Kidney capillary endothelial cell (primary cell): Measurements from ENCODE around the gene SEC14L3.

Source experiments
- DNase-seq: peaks from one replicate; pipeline ENCODE4 v3.0.0-alpha.2; 2018; ENCODE audit warnings: low spot score

Gene SEC14L3

DNA sequence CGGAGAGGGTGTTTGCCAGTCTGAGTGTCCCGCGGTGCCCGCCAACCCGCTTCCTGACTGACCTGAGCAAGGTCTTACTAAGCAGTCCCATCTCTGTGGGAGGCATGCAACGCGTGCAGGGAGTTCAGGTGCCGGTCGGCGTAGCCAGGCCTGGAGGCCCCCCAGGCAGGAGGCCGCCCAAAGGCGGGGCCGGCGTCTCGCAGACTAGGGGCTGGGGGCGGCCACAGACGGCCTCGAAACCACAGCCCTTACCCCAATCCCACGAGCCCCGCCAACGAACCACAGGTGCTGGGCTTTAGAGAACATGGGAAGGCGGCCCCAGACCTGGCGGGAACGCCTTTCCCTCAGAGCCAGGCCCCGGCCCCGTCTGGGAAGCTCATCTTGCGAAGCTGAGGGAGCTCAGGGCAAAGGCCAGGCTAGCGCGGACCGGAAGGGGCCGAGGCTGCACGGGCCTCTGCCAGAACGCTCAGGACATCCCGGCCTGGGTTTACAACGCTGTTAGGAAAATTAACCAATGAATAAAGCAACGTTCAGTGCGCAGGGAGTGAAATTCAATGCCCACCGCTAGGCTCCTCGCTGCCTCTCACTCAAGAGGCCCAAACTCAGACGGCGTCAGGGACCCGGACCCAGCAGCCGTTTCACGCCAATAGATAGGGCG, 48.4 kb downstream of the SEC14L3 start:
- no peak for DNase-seq

DNA sequence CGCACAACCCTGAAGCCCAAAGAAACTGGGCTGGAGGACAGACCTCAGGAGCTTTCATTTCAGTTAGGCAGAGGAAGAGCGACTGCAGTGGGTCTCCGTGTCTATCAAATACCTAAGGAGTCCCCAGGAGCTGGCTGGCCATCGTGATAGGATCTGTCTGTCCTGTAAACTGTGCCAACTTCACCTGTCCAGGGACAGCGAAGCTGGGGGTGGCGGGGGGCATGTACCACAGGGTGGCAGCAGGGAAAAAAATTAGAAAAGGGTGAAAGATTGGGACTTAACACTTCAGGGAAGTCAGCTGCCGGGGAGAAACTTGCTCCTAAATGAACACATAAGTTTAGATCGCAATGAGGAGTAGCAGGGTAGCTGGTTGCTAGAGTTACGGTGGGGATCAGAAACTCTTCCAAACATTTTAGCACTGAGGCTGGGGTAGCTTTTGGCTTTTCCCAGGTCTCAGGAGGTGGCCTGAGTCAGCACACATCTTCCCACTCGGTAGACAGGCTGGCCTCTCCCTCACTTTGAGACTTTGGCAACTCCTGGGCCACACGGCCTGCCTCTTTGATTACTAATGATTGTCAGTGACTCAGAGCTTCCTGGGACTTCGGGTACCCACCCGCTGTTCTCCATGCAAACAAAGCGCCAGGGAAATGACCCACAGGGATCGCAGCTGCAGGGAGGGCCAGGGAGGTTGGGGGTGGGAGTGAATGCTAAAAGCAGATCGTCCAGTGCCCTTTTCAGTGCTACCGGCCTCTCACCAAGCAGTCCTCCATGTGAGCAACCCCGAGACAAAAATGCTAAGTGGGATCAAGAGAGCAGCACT, 49.1 kb downstream of the SEC14L3 start:
- peak; percentile 75 for DNase-seq

DNA sequence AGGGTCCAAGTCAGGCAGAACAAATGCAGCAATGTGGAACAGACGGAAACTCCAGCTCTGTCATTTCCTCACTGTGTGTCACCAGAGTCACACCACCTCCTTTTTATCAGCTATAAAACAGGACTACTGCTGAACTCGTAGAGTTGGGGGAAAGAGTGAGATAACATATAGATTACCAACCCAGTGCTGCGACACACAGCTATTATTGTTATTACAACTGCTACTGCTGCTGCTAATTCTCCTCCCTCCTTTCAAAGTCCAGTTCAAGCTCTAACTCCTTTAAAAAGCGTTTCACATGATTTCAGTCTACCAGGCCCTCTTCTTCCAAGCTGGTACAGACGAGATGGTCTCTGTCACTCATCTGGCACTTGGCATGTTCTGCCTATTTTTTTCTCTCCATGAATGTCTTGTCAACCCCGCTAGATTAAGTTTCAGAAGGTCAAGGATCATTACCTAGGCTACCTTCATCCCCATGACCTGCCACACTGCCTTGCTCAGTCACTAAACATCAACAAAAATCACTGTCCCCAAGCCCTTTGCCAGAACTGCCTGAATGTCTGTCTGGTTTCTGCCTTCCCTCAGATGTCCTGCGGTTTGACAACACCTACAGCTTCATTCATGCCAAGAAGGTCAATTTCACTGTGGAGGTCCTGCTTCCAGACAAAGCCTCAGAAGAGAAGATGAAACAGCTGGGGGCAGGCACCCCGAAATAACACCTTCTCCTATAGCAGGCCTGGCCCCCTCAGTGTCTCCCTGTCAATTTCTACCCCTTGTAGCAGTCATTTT, 49.9 kb downstream of the SEC14L3 start:
- peak; percentile 68 for DNase-seq

DNA sequence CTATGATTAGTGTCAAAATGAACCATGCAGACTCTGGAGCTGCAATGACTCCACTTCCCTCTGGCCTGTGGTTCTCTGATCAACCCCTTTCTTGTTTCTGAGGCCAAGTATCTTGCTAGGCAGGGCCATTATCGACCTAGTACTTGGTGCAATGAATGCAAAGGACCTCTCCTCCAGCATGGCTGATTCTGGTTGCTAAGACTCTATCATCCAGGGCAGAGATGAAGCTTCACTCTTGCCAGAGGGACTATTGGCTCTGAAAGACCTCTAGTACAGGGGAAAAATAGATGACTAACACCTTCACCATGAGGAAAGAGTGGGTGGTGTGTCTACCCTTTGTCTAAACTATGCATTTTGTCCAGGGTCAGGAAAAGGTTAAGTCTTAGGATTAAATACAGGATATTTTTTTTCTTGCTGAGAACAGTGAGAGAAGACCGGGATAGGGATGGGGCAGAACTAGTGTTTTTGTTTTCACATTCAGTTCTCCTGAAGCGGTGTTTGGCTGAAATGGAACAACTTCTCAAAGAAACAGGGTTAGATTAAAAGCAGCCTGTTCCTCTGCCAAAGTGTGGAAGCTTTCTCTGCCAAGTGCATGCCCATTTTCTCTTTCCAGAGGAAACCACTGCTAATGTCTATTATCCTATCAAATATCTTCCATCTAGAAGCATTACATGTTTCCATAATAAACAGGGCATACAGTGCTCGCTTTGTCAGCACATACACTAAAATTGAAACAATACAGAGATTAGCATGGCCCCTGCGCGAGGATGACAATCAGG, 51.3 kb downstream of the SEC14L3 start:
- DNase-seq = peak; percentile 84

DNA sequence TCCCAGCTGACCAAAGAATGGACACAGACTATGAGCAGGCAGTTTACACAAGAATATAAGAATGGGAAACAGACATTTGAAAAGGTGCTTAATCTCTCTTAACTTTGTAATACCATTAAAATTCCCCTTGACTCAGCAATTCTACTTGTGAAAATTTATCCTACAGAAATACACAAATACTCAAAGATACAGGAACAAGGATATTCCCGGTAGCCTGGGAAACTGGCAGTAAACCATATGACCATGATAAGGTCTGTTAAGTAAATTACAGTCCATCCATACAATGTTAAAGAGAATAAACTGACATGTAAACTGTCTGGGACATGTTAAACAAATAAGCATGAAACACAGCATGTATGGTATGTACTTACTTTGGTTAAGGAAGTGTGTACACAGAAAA, 55.0 kb downstream of the SEC14L3 start:
- DNase-seq = no peak

DNA sequence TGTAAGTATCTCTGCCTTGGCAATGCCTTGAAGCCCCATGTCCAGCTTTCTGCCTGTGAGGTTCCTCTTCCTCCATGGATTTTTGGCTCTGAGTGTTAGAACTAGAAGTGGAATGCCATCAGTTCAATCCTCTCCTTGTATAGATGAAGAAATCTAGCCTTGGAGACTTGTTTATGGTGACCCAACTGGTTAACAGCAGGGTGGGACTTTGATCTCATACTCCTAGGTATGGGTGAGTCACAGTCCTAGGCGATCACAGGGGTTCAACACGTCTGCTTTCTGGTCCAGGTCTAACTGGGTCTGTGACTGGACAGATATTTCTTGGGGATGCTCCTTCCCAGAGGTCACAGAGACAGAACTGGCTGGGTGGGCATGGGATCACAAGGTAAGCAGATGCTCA, 55.4 kb downstream of the SEC14L3 start:
- no peak for DNase-seq

DNA sequence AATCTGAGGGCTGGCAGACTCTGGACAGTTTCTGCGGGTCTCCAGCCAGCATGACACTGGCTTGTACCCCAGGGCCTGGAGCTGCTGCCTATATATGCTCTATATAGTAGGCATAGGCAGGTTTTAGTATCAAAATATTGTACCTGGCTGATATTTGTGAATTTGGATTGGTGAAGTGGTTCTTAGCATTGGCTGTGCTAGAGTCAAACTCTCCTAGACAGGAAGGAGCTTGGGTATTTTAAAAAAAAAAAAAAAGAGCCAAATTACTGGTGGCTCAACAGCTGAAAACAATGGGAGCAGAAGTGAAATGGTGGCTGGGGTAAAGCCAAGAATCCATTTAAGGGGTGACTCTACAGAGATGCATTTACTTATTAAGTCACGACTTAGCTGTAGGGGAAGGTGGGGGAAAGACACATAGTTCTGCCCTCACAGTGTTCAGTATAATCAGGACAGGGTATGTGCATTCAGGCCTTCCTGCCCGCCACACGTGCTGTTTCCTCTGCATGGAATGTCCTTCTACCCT, 57.2 kb downstream of the SEC14L3 start:
- no peak for DNase-seq

DNA sequence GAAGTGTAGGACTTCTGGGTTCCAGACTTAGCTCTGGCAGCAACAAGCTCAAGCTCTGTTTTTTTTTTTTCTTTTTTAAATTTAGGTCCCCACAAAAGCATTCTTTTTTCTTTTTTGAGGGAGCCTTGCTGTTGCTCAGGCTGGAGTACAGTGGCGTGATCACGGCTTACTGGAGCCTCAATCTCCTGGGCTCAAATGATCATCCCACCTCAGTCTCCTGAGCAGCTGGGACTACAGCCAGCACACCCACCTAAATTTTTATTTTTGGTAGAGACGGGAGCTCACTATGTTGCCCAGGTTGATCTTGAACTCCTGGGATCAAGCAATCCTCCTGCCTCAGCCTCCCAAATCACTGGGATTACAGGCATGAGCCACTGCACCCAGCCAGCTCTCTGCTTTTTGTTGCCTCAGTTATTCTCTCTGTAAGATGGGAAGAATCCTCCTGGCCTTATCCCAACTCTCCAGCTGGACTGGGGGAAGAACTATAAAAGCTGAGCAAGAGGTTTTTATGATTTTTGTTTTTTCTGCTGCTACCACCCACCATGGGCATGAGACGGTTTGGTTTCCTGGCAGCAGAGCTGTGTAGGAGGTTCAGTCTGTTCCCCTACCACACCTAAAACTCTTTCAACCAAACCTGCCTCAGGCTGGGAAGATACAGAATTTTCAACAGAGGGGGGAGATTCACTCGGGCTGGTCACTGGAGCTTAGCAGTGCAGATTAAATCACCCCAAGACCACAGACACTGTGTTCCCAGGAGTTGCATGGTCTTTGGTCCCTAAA, 57.9 kb downstream of the SEC14L3 start:
- DNase-seq = no peak

DNA sequence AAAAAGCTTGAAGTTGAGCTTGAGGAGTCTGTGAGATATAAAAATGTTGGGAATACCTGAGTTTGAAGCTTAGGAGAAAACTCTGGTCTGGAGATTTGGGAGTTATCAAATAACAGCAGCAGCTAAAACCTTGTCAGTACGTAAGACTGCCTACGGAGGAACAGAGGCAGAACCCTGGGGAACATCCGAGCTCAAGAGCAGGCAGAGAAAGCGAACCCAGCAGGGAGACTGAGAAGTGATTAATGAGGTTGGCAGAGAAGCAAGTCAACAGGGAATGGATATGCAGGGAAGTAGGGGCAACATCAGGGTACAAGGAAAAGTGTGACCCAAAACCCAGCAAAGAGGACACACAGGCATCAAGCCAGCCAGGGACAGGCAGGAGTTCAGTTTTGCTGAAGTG, 58.8 kb downstream of the SEC14L3 start:
- DNase-seq = no peak

DNA sequence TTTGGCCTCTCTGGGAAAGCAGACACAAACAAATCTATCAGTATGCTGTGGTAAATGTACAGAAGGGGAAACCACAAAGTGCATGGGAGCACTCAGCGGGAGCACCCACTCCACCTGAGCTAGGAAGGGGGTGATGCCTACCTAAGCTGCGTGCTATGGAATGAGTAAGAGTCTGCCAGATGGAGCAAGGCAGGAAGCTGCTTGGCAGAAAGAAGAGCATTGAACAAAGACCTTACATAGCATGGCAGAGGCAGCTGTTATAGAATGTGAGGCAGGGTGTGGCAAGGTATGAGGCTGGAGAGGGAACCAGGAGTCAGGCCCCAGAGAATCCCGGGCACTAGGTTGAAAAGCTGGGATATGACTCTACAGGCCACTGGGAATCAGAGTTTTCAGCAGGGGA, 60.0 kb downstream of the SEC14L3 start:
- DNase-seq = no peak
